A549 (cell line): ENCODE measurements around the gene DDX20.

Experiments
- BHLHE40 ChIP-seq: IDR thresholded peaks from 2 replicates; pipeline ENCODE4 v1.6.1; 2012; ENCODE audit warnings: low read depth, low read length, inconsistent platforms
- CBX8 ChIP-seq: fragments of 200-600 bp; sonication (generic); IDR thresholded peaks from 2 replicates; pipeline ENCODE4 v1.6.1; 2016
- CTCF ChIP-seq: fragments of >200 bp; sonication (Bioruptor Twin); formaldehyde crosslinking; IDR thresholded peaks from 3 replicates; pipeline ENCODE4 v1.5.1; 2016
- EHMT2 ChIP-seq: fragments of 200-600 bp; sonication (generic); IDR thresholded peaks from 2 replicates; pipeline ENCODE4 v1.6.1; 2016; ENCODE audit warnings: antibody characterized with exemption, low read depth, mild to moderate bottlenecking, moderate library complexity
- EP300 ChIP-seq, 2 experiments: fragments of >200 bp; sonication (Bioruptor Twin); formaldehyde crosslinking; IDR thresholded peaks; 2 replicates in 1 of 2; 3 replicates in 1 of 2; pipeline ENCODE4 v1.6.1; 2016 to 2017
- HDAC2 ChIP-seq: fragments of 200-600 bp; sonication (generic); IDR thresholded peaks from 2 replicates; pipeline ENCODE4 v1.6.1; 2016
- HMGXB4 ChIP-seq: fragments of 250-450 bp; sonication (Bioruptor Pico); IDR thresholded peaks from 2 replicates; pipeline ENCODE4 v1.5.0; 2021; ENCODE audit warnings: mild to moderate bottlenecking, moderate library complexity, borderline replicate concordance
- MAZ ChIP-seq: fragments of 150-350 bp; IDR thresholded peaks from 2 replicates; pipeline ENCODE4 v1.6.1; 2014; ENCODE audit warnings: antibody characterized with exemption, low read depth, low read length, borderline replicate concordance
- PBX3 ChIP-seq: IDR thresholded peaks from 2 replicates; pipeline ENCODE4 v1.6.1; 2012
- POLR2A ChIP-seq: IDR thresholded peaks from 2 replicates; pipeline ENCODE4 v1.6.1; 2012; ENCODE audit warnings: mild to moderate bottlenecking, low read length
- RAD21 ChIP-seq, 2 experiments: fragments of >200 bp in 1 of 2; sonication (Bioruptor Twin) in 1 of 2; formaldehyde crosslinking in 1 of 2; IDR thresholded peaks in 1 of 2; conservative IDR thresholded peaks in 1 of 2; 2 replicates in 1 of 2; 3 replicates in 1 of 2; pipeline ENCODE4 v1.6.1; 2012 to 2018; ENCODE audit warnings: inconsistent platforms in 1 of 2
- RARB ChIP-seq: fragments of 250-450 bp; sonication (Bioruptor Pico); IDR thresholded peaks from 2 replicates; pipeline ENCODE4 v1.8.0; 2021; ENCODE audit warnings: mild to moderate bottlenecking, moderate library complexity
- RNF2 ChIP-seq: fragments of 200-600 bp; sonication (generic); IDR thresholded peaks from 2 replicates; pipeline ENCODE4 v1.6.1; 2016; ENCODE audit warnings: low read depth, mild to moderate bottlenecking, antibody characterized with exemption, moderate library complexity, borderline replicate concordance
- ZNF302 ChIP-seq: fragments of 250-450 bp; sonication (Bioruptor Pico); IDR thresholded peaks from 2 replicates; pipeline ENCODE4 v1.9.0; 2021; ENCODE audit warnings: inconsistent platforms, mild to moderate bottlenecking, moderate library complexity

- TF ChIP-seq CTCF (no peak), HDAC2 (no peak), CBX8 (no peak), POLR2A (no peak), HMGXB4 (CRISPR knock-in tag) (no peak), RARB (no peak), EHMT2 (no peak), RAD21 (conservative IDR thresholded peaks at IDR 0.05 in 1 of 2, IDR thresholded peaks at IDR 0.05 in 1 of 2) (no peak), BHLHE40 (no peak), PBX3 (no peak), RNF2 (no peak), ZNF302 (no peak), MAZ (no peak), EP300 (IDR thresholded peaks at IDR 0.05) (no peak)
Measured at GRCh38 chr1:111789666-111790316, 34.1 kb downstream of the DDX20 start.
